Naive B cell (primary cell): ENCODE results near the gene TMEM252. TPM values are rescaled to one million over a fixed set of nuclear protein-coding genes. Genes with fewer than 3 reads are reported as not detected.
A peak's percentile ranks its signal among the peaks of the same experiment; 100 is the strongest.

ENCODE experiments used
- ATAC-seq, 2 donors: fragments of 150-1000 bp; cut with Tn5 transposase; 2 replicates each; pipeline ENCODE4 v1.10.0; 2021; ENCODE audit warnings: low read depth in 2 of 2, mild to moderate bottlenecking in 2 of 2, moderate library complexity in 2 of 2
- DNase-seq: peaks from one replicate; pipeline ENCODE4 v3.0.0; 2022
- H3K27ac Mint-ChIP-seq, 6 donors: one replicate each; pipeline ENCODE4 v1.8.0; 2020 to 2022; ENCODE audit warnings: mild to moderate bottlenecking in 6 of 6, mixed read lengths in 6 of 6, moderate library complexity in 5 of 6, inconsistent platforms in 2 of 6
- H3K27me3 Mint-ChIP-seq, 3 donors: one replicate each; pipeline ENCODE4 v1.8.0; 2021 to 2022; ENCODE audit warnings: mixed read lengths in 3 of 3, mild to moderate bottlenecking in 1 of 3
- H3K36me3 Mint-ChIP-seq, 2 donors: one replicate each; pipeline ENCODE4 v1.8.0; 2020 to 2022; ENCODE audit warnings: mixed read lengths in 2 of 2, inconsistent platforms in 1 of 2, mild to moderate bottlenecking in 1 of 2
- H3K4me1 Mint-ChIP-seq, 3 donors: one replicate each; pipeline ENCODE4 v1.8.0; 2020 to 2022; ENCODE audit warnings: mixed read lengths in 3 of 3, inconsistent platforms in 1 of 3, mild to moderate bottlenecking in 1 of 3, moderate library complexity in 1 of 3
- H3K4me3 Mint-ChIP-seq, 8 donors: one replicate each; pipeline ENCODE4 v1.8.0; 2020 to 2022; ENCODE audit warnings: mild to moderate bottlenecking in 8 of 8, mixed read lengths in 8 of 8, moderate library complexity in 8 of 8, inconsistent platforms in 2 of 8
- H3K9me3 Mint-ChIP-seq, 7 donors: one replicate each; pipeline ENCODE4 v1.8.0; 2020 to 2022; ENCODE audit warnings: mixed read lengths in 7 of 7, mild to moderate bottlenecking in 5 of 7, inconsistent platforms in 2 of 7, moderate library complexity in 1 of 7
- polyA plus RNA-seq, 6 donors: library from polyadenylated mRNA; unstranded; fragments of 300-500 nt; fragmentation: Illumina TruSeq; gene quantifications; one replicate each; pipeline ENCODE4 v1.2.3, GENCODE V29; 2021; ENCODE audit warnings: low read depth in 6 of 6

TMEM252 gene
- polyA plus RNA-seq, 6 donors from 2014 or later = not detected

DNA sequence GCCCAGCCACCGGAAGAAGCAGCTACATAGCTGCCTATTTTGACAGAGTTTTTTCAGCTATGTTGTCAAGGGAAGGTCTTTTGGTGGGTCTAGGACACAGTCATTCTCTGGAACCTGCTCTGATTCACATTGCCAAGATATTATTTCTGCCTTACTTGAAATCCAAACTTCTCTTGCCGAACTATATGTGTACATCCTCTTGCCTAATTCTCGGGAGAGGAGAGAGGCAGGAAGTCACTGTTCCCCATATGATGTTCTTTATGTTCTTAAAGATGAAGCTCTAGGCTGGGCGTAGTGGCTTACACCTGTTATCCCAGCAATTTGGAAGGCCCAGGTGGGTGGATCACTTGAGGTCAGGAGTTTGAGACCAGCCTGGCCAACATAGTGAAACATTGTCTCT lies 8.6 kb downstream of the TMEM252 start:
- ATAC-seq (no peak), DNase-seq (no peak)
- Mint-ChIP-seq H3K27ac (no peak overlapping the region), H3K4me3 (no peak overlapping the region), H3K4me1 (no peaks in the 10 kb centered on the region), H3K9me3 (no peaks in the 10 kb centered on the region), H3K36me3 (no peaks in the 10 kb centered on the region), H3K27me3 (peaks cover 4 to 8% (median 5%) of the 10 kb centered on the region in 3 donors)

DNA sequence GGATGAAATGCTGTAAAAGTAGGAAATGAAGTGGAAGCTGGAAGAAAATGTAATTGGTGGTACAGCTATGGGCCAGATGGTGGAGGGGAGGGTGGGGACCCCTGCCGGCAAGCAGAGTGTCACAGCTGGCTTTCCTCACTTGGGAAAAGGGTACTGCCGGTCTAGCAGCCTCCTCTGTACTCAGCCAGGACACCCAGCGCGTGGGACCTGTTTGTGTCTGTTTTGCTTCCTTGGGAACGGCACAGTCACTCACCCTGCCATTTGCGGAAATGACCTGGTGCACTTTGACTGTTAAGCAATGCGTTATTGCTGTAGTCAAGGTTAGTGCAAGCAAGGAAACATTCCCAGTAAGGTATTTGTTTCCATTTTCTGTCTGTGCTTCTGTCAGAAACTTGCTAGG lies 10.1 kb downstream of the TMEM252 start:
- Mint-ChIP-seq H3K9me3 (no peaks in the 10 kb centered on the region), H3K27me3 (peaks cover 4 to 8% (median 8%) of the 10 kb centered on the region in 3 donors), H3K36me3 (no peaks in the 10 kb centered on the region), H3K4me1 (no peaks in the 10 kb centered on the region), H3K27ac (peak overlapping the region in 1 of 6 donors; percentile 38), H3K4me3 (no peak overlapping the region)
- DNase-seq = no peak
- ATAC-seq = no peak

- DNase-seq = no peak
- H3K27me3 Mint-ChIP-seq = peaks cover 8 to 17% (median 11%) of the 10 kb centered on the region in 3 donors
- ATAC-seq = no peak
- peaks cover 0 to 4% (median 2%) of the 10 kb centered on the region in 3 donors for H3K4me1 Mint-ChIP-seq
- H3K9me3 Mint-ChIP-seq = peaks cover 0 to 6% (median 6%) of the 10 kb centered on the region in 7 donors
- H3K36me3 Mint-ChIP-seq = peaks cover 0 to 2% of the 10 kb centered on the region in 2 donors
- H3K4me3 Mint-ChIP-seq = no peak overlapping the region
- no peak overlapping the region for H3K27ac Mint-ChIP-seq
Measured at GRCh38 chr9:68523367-68523936, 17.2 kb downstream of the TMEM252 start.

DNA sequence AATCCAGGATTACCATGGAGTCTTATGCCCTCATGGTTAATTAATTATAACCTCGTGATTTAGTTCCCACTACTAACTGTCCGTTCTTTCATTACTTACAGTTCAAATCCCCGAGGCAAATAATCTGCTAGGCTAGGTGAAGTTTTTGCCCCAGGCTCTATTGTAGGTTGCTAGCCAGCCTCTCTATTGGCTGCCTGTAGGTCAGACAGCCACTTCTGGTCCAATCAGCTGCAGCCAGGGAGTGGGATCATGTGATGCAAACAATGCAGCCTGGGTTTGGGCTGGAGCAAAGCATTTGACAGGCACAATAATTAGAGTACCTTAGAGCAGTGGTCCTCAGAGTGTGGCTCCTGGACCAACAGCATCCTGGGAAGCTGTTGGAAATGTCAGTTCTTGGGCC lies 17.7 kb downstream of the TMEM252 start:
- Mint-ChIP-seq H3K9me3 (peaks cover 0 to 11% (median 10%) of the 10 kb centered on the region in 7 donors), H3K4me3 (no peak overlapping the region), H3K27me3 (peaks cover 8 to 17% (median 16%) of the 10 kb centered on the region in 3 donors)

DNA sequence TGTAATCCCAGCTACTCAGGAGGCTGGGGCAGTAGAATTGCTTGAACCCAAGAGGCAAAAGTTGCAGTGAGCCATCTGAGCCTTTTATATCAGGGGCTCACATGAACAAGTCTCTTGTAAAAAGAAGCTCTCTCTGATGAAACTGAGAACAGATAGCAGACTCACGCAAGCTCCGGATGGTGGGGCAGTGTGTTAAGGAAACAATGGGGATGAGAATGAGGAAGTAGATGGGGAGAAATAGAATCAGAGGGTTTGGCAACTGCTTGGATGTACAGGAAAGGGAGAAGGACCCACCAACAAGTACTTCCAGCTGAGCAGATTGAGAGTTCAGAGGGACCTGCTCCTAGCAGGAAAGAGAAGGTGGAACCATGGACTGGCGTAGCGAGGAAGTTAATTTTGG lies 18.6 kb downstream of the TMEM252 start:
- H3K36me3 Mint-ChIP-seq = peaks cover 0 to 10% of the 10 kb centered on the region in 2 donors
- peaks cover 0 to 4% (median 2%) of the 10 kb centered on the region in 3 donors for H3K4me1 Mint-ChIP-seq
- no peak overlapping the region for H3K4me3 Mint-ChIP-seq
- no peak for ATAC-seq
- H3K27ac Mint-ChIP-seq = no peak overlapping the region
- H3K27me3 Mint-ChIP-seq = peaks cover 3 to 22% (median 17%) of the 10 kb centered on the region in 3 donors
- no peak for DNase-seq
- H3K9me3 Mint-ChIP-seq = peaks cover 0 to 16% (median 15%) of the 10 kb centered on the region in 7 donors

More for the DNA sequence above, 17.7 kb downstream of the TMEM252 start:
- ATAC-seq (no peak), DNase-seq (no peak)
- H3K36me3 Mint-ChIP-seq = peaks cover 0 to 4% of the 10 kb centered on the region in 2 donors
- no peak overlapping the region for H3K27ac Mint-ChIP-seq
- H3K4me1 Mint-ChIP-seq = peaks cover 0 to 4% (median 2%) of the 10 kb centered on the region in 3 donors

DNA sequence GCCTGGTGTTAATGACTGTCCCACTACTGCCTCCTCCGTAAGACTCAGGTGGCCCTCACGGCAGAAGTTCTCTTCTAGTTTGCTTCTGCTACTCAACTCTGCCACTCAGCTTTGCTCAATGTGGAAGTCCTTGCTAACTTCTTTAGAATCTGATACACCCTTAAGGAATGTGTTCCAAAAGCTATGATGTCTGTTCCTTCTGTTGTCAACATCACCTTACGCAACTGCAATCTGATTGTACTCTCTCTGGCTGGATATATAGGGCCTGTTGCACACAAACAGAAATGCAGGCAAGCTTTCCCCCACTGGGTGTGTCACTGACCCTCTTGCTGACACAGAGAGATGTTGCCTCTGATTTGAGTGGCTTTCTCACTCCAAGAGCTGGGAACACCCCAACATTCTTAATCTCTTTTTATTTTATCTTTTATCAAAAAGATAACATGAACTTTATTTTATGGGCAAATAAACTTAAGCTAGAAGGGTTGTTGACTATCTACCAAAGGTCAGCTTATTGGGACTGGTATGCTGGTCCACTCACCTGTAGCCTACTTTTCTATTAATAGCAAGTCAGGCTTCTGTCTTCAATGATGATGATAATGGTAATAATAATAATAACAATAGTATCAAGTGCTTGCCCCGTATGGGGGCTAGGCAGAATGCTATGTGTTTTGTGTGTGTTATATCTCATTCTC lies 25.2 kb downstream of the TMEM252 start:
- Mint-ChIP-seq H3K9me3 (peaks cover 0 to 16% (median 15%) of the 10 kb centered on the region in 7 donors), H3K4me1 (no peaks in the 10 kb centered on the region), H3K27me3 (peaks cover 5 to 14% (median 6%) of the 10 kb centered on the region in 3 donors), H3K36me3 (peaks cover 0 to 10% of the 10 kb centered on the region in 2 donors), H3K27ac (peak overlapping the region in 1 of 6 donors; percentile 54), H3K4me3 (no peak overlapping the region)
- no peak for ATAC-seq
- no peak for DNase-seq

DNA sequence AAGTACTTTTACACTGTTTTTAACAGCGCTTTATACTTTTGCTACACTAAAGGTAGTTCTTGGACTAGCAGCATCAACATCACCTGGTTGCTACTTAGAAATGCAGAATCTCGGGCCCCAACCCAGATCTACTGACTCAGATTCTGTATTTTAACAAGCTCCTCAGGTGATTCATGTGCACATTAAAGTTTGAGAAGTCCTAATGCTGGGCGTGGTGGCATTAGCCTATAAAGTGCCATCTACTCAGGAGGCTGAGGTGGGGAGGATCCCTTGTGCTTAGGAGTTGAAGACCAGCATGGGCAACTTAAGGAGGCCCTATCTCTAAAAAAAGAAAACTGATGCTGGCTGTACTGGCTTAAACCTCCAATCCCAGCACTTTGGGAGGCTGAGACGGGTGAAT lies 26.7 kb downstream of the TMEM252 start:
- peaks cover 0 to 10% of the 10 kb centered on the region in 2 donors for H3K36me3 Mint-ChIP-seq
- peaks cover 0 to 16% (median 15%) of the 10 kb centered on the region in 7 donors for H3K9me3 Mint-ChIP-seq

GRCh38 chr9:68513385-68513784 lies 27.3 kb downstream of the TMEM252 start:
- ATAC-seq (no peak), DNase-seq (no peak)
- Mint-ChIP-seq H3K36me3 (peaks cover 0 to 7% of the 10 kb centered on the region in 2 donors), H3K27me3 (peaks cover 5 to 10% (median 6%) of the 10 kb centered on the region in 3 donors), H3K4me3 (no peak overlapping the region), H3K27ac (no peak overlapping the region), H3K9me3 (peaks cover 0 to 10% (median 9%) of the 10 kb centered on the region in 7 donors), H3K4me1 (peaks cover 0 to 6% (median 0%) of the 10 kb centered on the region in 3 donors)

More for the DNA sequence above, 26.7 kb downstream of the TMEM252 start:
- H3K27me3 Mint-ChIP-seq = peaks cover 5 to 14% (median 6%) of the 10 kb centered on the region in 3 donors
- DNase-seq = no peak
- H3K27ac Mint-ChIP-seq = no peak overlapping the region
- ATAC-seq = no peak
- peaks cover 0 to 6% (median 0%) of the 10 kb centered on the region in 3 donors for H3K4me1 Mint-ChIP-seq
- no peak overlapping the region for H3K4me3 Mint-ChIP-seq

DNA sequence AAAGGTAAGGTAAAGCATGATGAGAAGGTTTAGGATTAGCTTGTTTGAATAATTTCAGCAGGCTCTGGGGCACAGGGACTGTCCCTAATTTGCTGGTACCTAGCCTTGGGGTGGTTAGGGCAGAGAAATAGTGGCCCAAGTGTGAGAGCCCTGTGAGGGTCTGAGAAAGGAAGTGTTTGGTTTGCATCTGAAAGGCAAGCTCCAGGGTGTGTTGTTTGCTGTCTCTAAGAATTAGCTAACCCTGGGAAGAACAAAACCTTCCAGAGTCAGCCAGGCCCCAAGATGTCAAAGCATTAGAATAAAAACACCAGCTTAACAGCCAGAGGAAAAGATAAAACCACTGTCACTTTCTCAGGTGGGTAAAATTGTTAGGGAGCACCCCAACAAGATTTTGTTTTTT lies 31.0 kb downstream of the TMEM252 start:
- no peaks in the 10 kb centered on the region for H3K9me3 Mint-ChIP-seq
- H3K4me3 Mint-ChIP-seq = no peak overlapping the region
- no peak overlapping the region for H3K27ac Mint-ChIP-seq
- ATAC-seq = no peak
- H3K4me1 Mint-ChIP-seq = peaks cover 9 to 15% (median 13%) of the 10 kb centered on the region in 3 donors
- no peaks in the 10 kb centered on the region for H3K36me3 Mint-ChIP-seq
- no peak for DNase-seq
- H3K27me3 Mint-ChIP-seq = no peaks in the 10 kb centered on the region

- DNase-seq = no peak
- H3K4me3 Mint-ChIP-seq = no peak overlapping the region
- H3K4me1 Mint-ChIP-seq = peaks cover 9 to 15% (median 13%) of the 10 kb centered on the region in 3 donors
- H3K9me3 Mint-ChIP-seq = no peaks in the 10 kb centered on the region
- H3K27me3 Mint-ChIP-seq = peaks cover 0 to 6% (median 0%) of the 10 kb centered on the region in 3 donors
- H3K36me3 Mint-ChIP-seq = no peaks in the 10 kb centered on the region
- no peak overlapping the region for H3K27ac Mint-ChIP-seq
- ATAC-seq = no peak
Measured at GRCh38 chr9:68508547-68508946, 32.1 kb downstream of the TMEM252 start.

- Mint-ChIP-seq H3K4me3 (no peak overlapping the region), H3K4me1 (peaks cover 9 to 15% (median 13%) of the 10 kb centered on the region in 3 donors), H3K9me3 (no peaks in the 10 kb centered on the region), H3K27ac (no peak overlapping the region), H3K36me3 (no peaks in the 10 kb centered on the region), H3K27me3 (peaks cover 0 to 6% (median 0%) of the 10 kb centered on the region in 3 donors)
- ATAC-seq (no peak), DNase-seq (no peak)
Measured at GRCh38 chr9:68507806-68508145, 32.9 kb downstream of the TMEM252 start.

DNA sequence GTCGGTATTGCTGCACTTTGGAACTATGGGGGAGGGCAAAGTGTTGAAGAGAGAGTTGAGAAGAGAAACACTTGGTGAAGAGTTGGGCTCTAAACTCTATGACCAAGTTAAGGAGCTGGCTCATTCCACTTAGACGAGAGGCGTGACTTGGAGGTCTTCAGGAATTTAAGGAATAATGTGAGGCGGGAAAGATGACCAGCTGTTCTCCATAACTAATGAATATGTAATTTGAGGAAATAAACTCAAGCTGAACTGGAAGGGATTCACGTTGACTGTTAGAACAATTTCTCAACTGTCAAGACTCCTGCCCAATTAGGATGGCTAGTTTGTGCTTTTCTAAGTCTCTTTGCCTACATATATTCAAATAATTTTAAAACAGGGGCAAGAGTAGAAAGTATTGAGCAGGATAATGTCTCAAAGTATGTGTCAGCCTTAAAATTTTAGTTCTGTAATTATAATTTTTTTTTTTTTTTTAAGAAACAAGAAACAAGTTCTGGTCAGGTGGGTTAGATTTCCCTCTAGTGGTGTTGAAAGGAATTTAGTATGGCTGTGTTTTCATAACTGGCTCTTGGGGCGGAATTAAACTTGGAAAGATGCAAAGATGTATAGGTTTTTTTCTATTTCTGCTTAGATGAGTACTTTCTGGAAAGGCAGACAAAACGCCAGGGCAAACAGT lies 33.4 kb downstream of the TMEM252 start:
- peak; percentile 14 for DNase-seq
- no peak for ATAC-seq
- no peaks in the 10 kb centered on the region for H3K9me3 Mint-ChIP-seq

DNA sequence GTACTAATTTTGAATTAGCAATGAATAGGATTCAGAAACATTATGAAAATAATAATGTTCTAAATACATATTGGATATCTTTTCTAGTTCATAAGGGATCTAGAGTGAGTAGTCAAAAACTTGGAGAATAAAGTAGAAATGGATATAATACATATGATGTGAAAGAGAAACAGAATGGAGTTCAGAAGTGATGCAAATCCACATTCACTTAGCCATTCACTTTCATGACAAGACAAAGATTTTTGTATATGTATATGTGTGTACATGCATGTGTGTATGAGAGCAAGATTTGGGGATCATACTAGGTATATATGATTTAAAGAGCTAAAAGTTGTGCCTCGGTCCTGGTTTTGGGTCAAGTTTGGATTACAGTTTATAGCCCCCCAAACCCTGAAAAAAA lies 34.1 kb downstream of the TMEM252 start:
- peaks cover 0 to 6% (median 0%) of the 10 kb centered on the region in 3 donors for H3K27me3 Mint-ChIP-seq
- H3K36me3 Mint-ChIP-seq = no peaks in the 10 kb centered on the region
- peaks cover 9 to 15% (median 13%) of the 10 kb centered on the region in 3 donors for H3K4me1 Mint-ChIP-seq
- ATAC-seq = no peak
- peak overlapping the region in 5 of 6 donors; percentile 34 to 67 (median 53) for H3K27ac Mint-ChIP-seq
- no peak overlapping the region for H3K4me3 Mint-ChIP-seq
- no peak for DNase-seq
- H3K9me3 Mint-ChIP-seq = no peaks in the 10 kb centered on the region

More for the DNA sequence above, 33.4 kb downstream of the TMEM252 start:
- H3K27me3 Mint-ChIP-seq = peaks cover 0 to 6% (median 0%) of the 10 kb centered on the region in 3 donors
- H3K4me1 Mint-ChIP-seq = peaks cover 9 to 15% (median 13%) of the 10 kb centered on the region in 3 donors
- no peak overlapping the region for H3K4me3 Mint-ChIP-seq
- H3K36me3 Mint-ChIP-seq = no peaks in the 10 kb centered on the region
- peak overlapping the region in 1 of 6 donors; percentile 72 for H3K27ac Mint-ChIP-seq
